HEK293 (cell line): ENCODE measurements around the gene VMA21.

ENCODE experiments used
- CTCF ChIA-PET: fragments of 350-600 bp; formaldehyde crosslinking; extraction: SDS; loops from one replicate; lab custom pipeline; 2021; ENCODE audit warnings: antibody characterized with exemption; lab: Yijun Ruan, JAX
- POLR2A ChIA-PET: fragments of 300-600 bp; formaldehyde crosslinking; extraction: SDS; loops from one replicate; lab custom pipeline; 2020; ENCODE audit warnings: antibody characterized with exemption, inconsistent platforms; lab: Yijun Ruan, JAX
- H3K27ac ChIP-seq: fragments of 200-500 bp; sonication (Bioruptor generic); 2 replicates; pipeline ENCODE4 v1.5.1; 2014; ENCODE audit warnings: low read depth, low read length, control low read depth, inconsistent platforms; ENCODE audit errors: extremely low read depth
- H3K36me3 ChIP-seq, 2 experiments: fragments of 200-500 bp in 1 of 2; sonication (Bioruptor generic) in 1 of 2; 1 replicate in 1 of 2; 2 replicates in 1 of 2; pipeline ENCODE4 v1.5.1; 2014 to 2017; ENCODE audit warnings: inconsistent platforms in 2 of 2, low read length in 2 of 2; ENCODE audit not compliant: control insufficient read depth in 2 of 2, insufficient read depth in 1 of 2
- H3K4me1 ChIP-seq: fragments of 200-500 bp; sonication (Bioruptor generic); 2 replicates; pipeline ENCODE4 v1.5.1; 2014; ENCODE audit warnings: mild to moderate bottlenecking, low read length, inconsistent platforms; ENCODE audit not compliant: control insufficient read depth, insufficient read depth
- H3K4me3 ChIP-seq: 2 replicates; pipeline ENCODE4 v1.5.1; 2011; ENCODE audit warnings: low read depth, mild to moderate bottlenecking, control low read depth, low read length, moderate library complexity
- H3K9me3 ChIP-seq: fragments of 200-500 bp; sonication (Bioruptor generic); 2 replicates; pipeline ENCODE4 v1.5.1; 2014; ENCODE audit warnings: low read depth, low read length, inconsistent platforms; ENCODE audit not compliant: control insufficient read depth, insufficient read depth
- ZFHX2 ChIP-seq: fragments of 450-650 bp; formaldehyde crosslinking; conservative IDR thresholded peaks from 2 replicates; pipeline ENCODE4 v1.5.1; 2016; ENCODE audit warnings: missing biosample characterization, missing genetic modification characterization
- ZFP3 ChIP-seq: fragments of 450-650 bp; formaldehyde crosslinking; IDR thresholded peaks from 2 replicates; pipeline ENCODE4 v1.5.1; 2016; ENCODE audit warnings: low read depth, missing biosample characterization, missing genetic modification characterization
- ZFP69B ChIP-seq: fragments of 450-650 bp; formaldehyde crosslinking; IDR thresholded peaks from 2 replicates; pipeline ENCODE4 v1.5.1; 2016; ENCODE audit warnings: missing biosample characterization, missing genetic modification characterization
- ZNF544 ChIP-seq: fragments of 450-650 bp; formaldehyde crosslinking; IDR thresholded peaks from 2 replicates; pipeline ENCODE4 v1.5.0; 2017; ENCODE audit warnings: missing biosample characterization, missing genetic modification characterization
- ZNF561 ChIP-seq: fragments of 450-650 bp; IDR thresholded peaks from 2 replicates; pipeline ENCODE4 v1.5.1; 2018; ENCODE audit warnings: missing biosample characterization, missing genetic modification characterization, borderline replicate concordance
- ZNF596 ChIP-seq: fragments of 450-650 bp; IDR thresholded peaks from 2 replicates; pipeline ENCODE4 v1.5.0; 2018; ENCODE audit warnings: missing biosample characterization, mild to moderate bottlenecking, missing genetic modification characterization, moderate library complexity
- TF ChIP-seq, protein P1 (sequence below): fragments of 450-650 bp; formaldehyde crosslinking; conservative IDR thresholded peaks from 2 replicates; pipeline ENCODE4 v1.5.1; 2016; ENCODE audit warnings: low read depth, missing biosample characterization, missing genetic modification characterization
- TF ChIP-seq, protein P2 (sequence below): fragments of 450-650 bp; formaldehyde crosslinking; IDR thresholded peaks from 2 replicates; pipeline ENCODE4 v1.5.1; 2016; ENCODE audit warnings: missing biosample characterization, missing genetic modification characterization

Gene VMA21

DNA sequence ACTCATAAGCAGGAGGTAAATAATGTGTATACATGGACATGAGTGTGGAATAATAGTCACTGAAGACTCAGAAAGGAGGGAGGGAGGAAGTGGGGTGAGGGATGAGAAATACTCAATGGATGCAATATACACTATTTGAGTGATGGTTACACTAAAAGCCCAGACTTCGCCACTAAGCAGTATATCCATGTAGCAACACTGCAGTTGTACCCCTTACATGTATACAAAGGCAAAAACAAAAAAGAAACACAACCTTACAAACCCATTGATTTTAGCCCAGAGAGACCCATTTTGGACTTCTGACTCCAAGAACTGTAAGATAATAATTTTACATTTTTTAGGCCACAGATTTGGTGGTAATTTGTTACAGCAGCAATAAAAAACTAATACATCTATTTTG is 51.5 kb downstream of the VMA21 start:
- Histone ChIP-seq H3K9me3 (no peaks in the 10 kb centered on the region), H3K36me3 (no peaks in the 10 kb centered on the region), H3K27ac (no peak overlapping the region), H3K4me3 (no peak overlapping the region), H3K4me1 (no peaks in the 10 kb centered on the region)
- POLR2A ChIA-PET = no interaction called here
- CTCF ChIA-PET = no interaction called here
- no peak for TF ChIP-seq ZNF596 (tag by site-specific recombination)
- TF ChIP-seq, all 188 proteins: peak for 0

DNA sequence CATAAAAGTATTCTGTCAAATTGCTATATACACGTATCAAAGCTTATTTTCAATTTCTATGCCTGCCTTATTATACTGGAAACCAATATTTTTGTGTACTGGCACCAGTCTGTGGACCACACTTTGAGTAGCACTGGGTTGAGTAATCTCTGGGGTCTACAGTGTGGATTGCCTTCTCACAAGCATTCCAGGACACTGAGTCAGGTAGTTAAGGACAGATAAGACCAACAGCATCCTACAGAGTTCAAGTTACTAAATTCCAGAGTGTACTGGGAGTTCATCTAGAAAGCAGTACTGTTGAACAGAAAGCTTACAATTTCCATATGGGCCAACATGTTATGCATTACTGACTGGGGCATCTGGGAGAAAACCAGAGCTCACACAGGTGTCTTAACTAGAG is 61.8 kb downstream of the VMA21 start:
- CTCF ChIA-PET = no interaction called here
- H3K4me3 ChIP-seq = no peak overlapping the region
- no peaks in the 10 kb centered on the region for H3K4me1 ChIP-seq
- TF ChIP-seq ZFHX2 (tag by site-specific recombination) (no peak), ZFP3 (no peak), ZNF561 (no peak), ZNF544 (tag by site-specific recombination) (no peak), ZFP69B (tag by site-specific recombination) (no peak)
- TF ChIP-seq, protein P1, sequence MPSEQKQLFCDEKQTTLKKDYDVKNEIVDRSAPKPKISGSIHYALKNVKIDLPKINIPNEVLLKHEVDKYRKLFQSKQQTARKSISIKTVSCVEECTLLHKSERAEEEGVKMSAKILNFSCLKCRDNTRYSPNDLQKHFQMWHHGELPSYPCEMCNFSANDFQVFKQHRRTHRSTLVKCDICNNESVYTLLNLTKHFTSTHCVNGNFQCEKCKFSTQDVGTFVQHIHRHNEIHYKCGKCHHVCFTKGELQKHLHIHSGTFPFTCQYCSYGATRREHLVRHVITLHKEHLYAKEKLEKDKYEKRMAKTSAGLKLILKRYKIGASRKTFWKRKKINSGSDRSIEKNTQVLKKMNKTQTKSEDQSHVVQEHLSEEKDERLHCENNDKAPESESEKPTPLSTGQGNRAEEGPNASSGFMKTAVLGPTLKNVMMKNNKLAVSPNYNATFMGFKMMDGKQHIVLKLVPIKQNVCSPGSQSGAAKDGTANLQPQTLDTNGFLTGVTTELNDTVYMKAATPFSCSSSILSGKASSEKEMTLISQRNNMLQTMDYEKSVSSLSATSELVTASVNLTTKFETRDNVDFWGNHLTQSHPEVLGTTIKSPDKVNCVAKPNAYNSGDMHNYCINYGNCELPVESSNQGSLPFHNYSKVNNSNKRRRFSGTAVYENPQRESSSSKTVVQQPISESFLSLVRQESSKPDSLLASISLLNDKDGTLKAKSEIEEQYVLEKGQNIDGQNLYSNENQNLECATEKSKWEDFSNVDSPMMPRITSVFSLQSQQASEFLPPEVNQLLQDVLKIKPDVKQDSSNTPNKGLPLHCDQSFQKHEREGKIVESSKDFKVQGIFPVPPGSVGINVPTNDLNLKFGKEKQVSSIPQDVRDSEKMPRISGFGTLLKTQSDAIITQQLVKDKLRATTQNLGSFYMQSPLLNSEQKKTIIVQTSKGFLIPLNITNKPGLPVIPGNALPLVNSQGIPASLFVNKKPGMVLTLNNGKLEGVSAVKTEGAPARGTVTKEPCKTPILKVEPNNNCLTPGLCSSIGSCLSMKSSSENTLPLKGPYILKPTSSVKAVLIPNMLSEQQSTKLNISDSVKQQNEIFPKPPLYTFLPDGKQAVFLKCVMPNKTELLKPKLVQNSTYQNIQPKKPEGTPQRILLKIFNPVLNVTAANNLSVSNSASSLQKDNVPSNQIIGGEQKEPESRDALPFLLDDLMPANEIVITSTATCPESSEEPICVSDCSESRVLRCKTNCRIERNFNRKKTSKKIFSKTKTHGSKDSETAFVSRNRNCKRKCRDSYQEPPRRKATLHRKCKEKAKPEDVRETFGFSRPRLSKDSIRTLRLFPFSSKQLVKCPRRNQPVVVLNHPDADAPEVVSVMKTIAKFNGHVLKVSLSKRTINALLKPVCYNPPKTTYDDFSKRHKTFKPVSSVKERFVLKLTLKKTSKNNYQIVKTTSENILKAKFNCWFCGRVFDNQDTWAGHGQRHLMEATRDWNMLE (tag by site-specific recombination) = no peak
- TF ChIP-seq, protein P2, sequence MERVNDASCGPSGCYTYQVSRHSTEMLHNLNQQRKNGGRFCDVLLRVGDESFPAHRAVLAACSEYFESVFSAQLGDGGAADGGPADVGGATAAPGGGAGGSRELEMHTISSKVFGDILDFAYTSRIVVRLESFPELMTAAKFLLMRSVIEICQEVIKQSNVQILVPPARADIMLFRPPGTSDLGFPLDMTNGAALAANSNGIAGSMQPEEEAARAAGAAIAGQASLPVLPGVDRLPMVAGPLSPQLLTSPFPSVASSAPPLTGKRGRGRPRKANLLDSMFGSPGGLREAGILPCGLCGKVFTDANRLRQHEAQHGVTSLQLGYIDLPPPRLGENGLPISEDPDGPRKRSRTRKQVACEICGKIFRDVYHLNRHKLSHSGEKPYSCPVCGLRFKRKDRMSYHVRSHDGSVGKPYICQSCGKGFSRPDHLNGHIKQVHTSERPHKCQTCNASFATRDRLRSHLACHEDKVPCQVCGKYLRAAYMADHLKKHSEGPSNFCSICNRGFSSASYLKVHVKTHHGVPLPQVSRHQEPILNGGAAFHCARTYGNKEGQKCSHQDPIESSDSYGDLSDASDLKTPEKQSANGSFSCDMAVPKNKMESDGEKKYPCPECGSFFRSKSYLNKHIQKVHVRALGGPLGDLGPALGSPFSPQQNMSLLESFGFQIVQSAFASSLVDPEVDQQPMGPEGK (tag by site-specific recombination) = no peak
- H3K36me3 ChIP-seq = no peaks in the 10 kb centered on the region
- H3K27ac ChIP-seq = no peak overlapping the region
- no peaks in the 10 kb centered on the region for H3K9me3 ChIP-seq
- POLR2A ChIA-PET = no interaction called here
